ENCODE results near the gene SLC46A2. TPM values are rescaled to one million over a fixed set of nuclear protein-coding genes. Genes with fewer than 3 reads are reported as not detected.

Gene SLC46A2
- total and polyA plus RNA-seq, 9 of the 15 experiments (the other 6 are each of a cell fraction or from before 2014, with no cell fraction given) = not detected

DNA sequence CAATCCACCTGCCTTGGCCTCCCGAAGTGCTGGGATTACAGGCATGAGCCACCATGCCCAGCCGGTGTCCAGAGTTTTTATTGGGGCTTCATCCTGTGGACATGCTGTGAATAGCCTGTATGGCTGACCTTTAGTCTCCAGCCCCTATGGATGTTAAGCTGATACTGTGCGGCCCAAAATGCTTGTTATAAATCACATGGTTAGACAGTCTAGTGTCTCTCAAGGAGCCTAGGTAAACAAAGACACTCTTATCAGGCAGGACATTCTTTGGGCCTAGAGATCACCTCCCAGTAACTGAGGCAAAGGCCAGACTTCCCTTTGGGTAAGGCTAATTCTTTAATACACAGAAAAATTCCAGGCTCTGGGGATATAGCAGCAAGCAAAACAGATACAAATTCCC is 22.0 kb upstream of the SLC46A2 start:
- BruUV-seq (replicated peaks) = no TSS peak
- CTCF ChIA-PET (ENCODE audit: low intra/inter-chr PET ratio) = no interaction called here
- DNase-seq (ENCODE audit: extremely low read depth in 1 of 4, low spot score in 3 of 4) (no peak), FAIRE-seq (no peak), ATAC-seq (no peak)
- H3K79me2 ChIP-seq (ENCODE audit: control insufficient read depth, insufficient read depth, low read length) = no peaks in the 10 kb centered on the region
- in situ Hi-C loops (cut with MboI) (no loop called here), intact Hi-C loops (cut with micrococcal nuclease) (no loop called here)
- TF ChIP-seq MECOM (CRISPR knock-in tag; IDR thresholded peaks at IDR 0.05) (peak; percentile 61; the same call in 1 of the 2 replicates), FOXA3 (CRISPR knock-in tag; conservative IDR thresholded peaks at IDR 0.05 in 1 of 2, IDR thresholded peaks at IDR 0.05 in 1 of 2) (peak in 1 of 2 experiments; percentile 95; a peak in 2 of 4 replicates), TCF3 (CRISPR knock-in tag; IDR thresholded peaks at IDR 0.05) (0 out of 2 replicates have a peak, but pooled peaks have one; percentile 13), MEIS2 (IDR thresholded peaks at IDR 0.05; ENCODE audit: partially characterized antibody) (peak; percentile 88), BDP1 (IDR thresholded peaks at IDR 0.05; ENCODE audit: insufficient read depth, insufficient read length) (no peak), CBFA2T3 (IDR thresholded peaks at IDR 0.05) (no peak), WHSC1 (IDR thresholded peaks at IDR 0.05; ENCODE audit: low read length) (no peak), FOXA1 (IDR thresholded peaks at IDR 0.05; ENCODE audit: borderline replicate concordance) (0 out of 2 replicates have a peak, but pooled peaks have one; percentile 15), CTBP1 (IDR thresholded peaks at IDR 0.05; ENCODE audit: borderline replicate concordance) (peak; percentile 66; the same call in 1 of the 2 replicates)
- TF ChIP-seq, protein P1, sequence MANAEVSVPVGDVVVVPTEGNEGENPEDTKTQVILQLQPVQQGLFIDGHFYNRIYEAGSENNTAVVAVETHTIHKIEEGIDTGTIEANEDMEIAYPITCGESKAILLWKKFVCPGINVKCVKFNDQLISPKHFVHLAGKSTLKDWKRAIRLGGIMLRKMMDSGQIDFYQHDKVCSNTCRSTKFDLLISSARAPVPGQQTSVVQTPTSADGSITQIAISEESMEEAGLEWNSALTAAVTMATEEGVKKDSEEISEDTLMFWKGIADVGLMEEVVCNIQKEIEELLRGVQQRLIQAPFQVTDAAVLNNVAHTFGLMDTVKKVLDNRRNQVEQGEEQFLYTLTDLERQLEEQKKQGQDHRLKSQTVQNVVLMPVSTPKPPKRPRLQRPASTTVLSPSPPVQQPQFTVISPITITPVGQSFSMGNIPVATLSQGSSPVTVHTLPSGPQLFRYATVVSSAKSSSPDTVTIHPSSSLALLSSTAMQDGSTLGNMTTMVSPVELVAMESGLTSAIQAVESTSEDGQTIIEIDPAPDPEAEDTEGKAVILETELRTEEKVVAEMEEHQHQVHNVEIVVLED (CRISPR knock-in tag; IDR thresholded peaks at IDR 0.05) = no peak
- TF ChIP-seq, protein P2, sequence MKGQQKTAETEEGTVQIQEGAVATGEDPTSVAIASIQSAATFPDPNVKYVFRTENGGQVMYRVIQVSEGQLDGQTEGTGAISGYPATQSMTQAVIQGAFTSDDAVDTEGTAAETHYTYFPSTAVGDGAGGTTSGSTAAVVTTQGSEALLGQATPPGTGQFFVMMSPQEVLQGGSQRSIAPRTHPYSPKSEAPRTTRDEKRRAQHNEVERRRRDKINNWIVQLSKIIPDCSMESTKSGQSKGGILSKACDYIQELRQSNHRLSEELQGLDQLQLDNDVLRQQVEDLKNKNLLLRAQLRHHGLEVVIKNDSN (CRISPR knock-in tag; IDR thresholded peaks at IDR 0.05) = no peak
- TF ChIP-seq, protein P3, sequence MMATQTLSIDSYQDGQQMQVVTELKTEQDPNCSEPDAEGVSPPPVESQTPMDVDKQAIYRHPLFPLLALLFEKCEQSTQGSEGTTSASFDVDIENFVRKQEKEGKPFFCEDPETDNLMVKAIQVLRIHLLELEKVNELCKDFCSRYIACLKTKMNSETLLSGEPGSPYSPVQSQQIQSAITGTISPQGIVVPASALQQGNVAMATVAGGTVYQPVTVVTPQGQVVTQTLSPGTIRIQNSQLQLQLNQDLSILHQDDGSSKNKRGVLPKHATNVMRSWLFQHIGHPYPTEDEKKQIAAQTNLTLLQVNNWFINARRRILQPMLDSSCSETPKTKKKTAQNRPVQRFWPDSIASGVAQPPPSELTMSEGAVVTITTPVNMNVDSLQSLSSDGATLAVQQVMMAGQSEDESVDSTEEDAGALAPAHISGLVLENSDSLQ (IDR thresholded peaks at IDR 0.05) = peak; percentile 65
- TF ChIP-seq, protein P4, sequence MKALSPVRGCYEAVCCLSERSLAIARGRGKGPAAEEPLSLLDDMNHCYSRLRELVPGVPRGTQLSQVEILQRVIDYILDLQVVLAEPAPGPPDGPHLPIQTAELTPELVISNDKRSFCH (CRISPR knock-in tag; IDR thresholded peaks at IDR 0.05) = no peak
- TF ChIP-seq, protein P4 (tag; IDR thresholded peaks at IDR 0.05) = 0 out of 2 replicates have a peak, but pooled peaks have one; percentile 30
- H3K27me3 ChIP-seq (ENCODE audit: control insufficient read depth in 2 of 2, insufficient read depth in 2 of 2, low read length in 2 of 2) = peaks cover 0 to 12% of the 10 kb centered on the region in 2 experiments; a peak in 2 of 5 replicates
- H3K4me3 ChIP-seq = no peak overlapping the region
- 0% methylated on average over 3 of the region's 3 CpGs for WGBS (ENCODE audit: insufficient coverage, low coverage, missing lambda C conversion rate)
- no peaks in the 10 kb centered on the region for H3K9me3 ChIP-seq (replicated peaks; ENCODE audit: control insufficient read depth, insufficient read depth, low read depth, low read length)
- no peak overlapping the region for H3K27ac ChIP-seq (ENCODE audit: extremely low read depth, low read depth, low read length)
- no peaks in the 10 kb centered on the region for H3K9me1 ChIP-seq (ENCODE audit: control insufficient read depth, insufficient read depth, low read length)
- H3K4me2 ChIP-seq (ENCODE audit: insufficient read depth, low read length) = no peak overlapping the region
- H4K20me1 ChIP-seq (replicated peaks; ENCODE audit: control insufficient read depth, insufficient read depth, low read length) = no peaks in the 10 kb centered on the region
- no peaks in the 10 kb centered on the region for H3K4me1 ChIP-seq (replicated peaks in 1 of 2; ENCODE audit: control insufficient read depth in 2 of 2, insufficient read depth in 2 of 2, low read length in 2 of 2)
- no peak overlapping the region for H3K9ac ChIP-seq (ENCODE audit: insufficient read depth in 1 of 2, low read depth in 2 of 2, low read length in 2 of 2)
- POLR2A ChIA-PET = interaction anchor here (1.7 kb wide), 1 partner anchor 26 kb away, joined by 4 read pairs; no protein-coding TSS in a partner anchor
- no peaks in the 10 kb centered on the region for H3K36me3 ChIP-seq (ENCODE audit: control insufficient read depth, insufficient read depth, low read length)
- H2AFZ ChIP-seq (ENCODE audit: low read depth, low read length) = no peak overlapping the region
